K562 (cell line): ENCODE measurements around the gene SSBP1. TPM values are rescaled to one million over a fixed set of nuclear protein-coding genes. Genes with fewer than 3 reads are reported as not detected.

ENCODE experiments used
- E2F1 ChIP-seq: sonication (generic); formaldehyde crosslinking; IDR thresholded peaks from 2 replicates; pipeline ENCODE4 v1.8.1; 2023; ENCODE audit warnings: mild to moderate bottlenecking, missing genetic modification reagents, moderate library complexity
- ELK1 ChIP-seq: sonication (generic); formaldehyde crosslinking; IDR thresholded peaks from 2 replicates; pipeline ENCODE4 v1.8.1; 2022; ENCODE audit warnings: missing genetic modification reagents
- ESRRA ChIP-seq: fragments of 450-650 bp; IDR thresholded peaks from 2 replicates; pipeline ENCODE4 v1.6.1; 2014; ENCODE audit warnings: low read depth, mild to moderate bottlenecking, moderate library complexity, borderline replicate concordance
- HDAC3 ChIP-seq: fragments of 450-650 bp; IDR thresholded peaks from 2 replicates; pipeline ENCODE4 v1.6.1; 2018; ENCODE audit warnings: borderline replicate concordance, mild to moderate bottlenecking, moderate library complexity; ENCODE audit not compliant: partially characterized antibody
- KDM4B ChIP-seq, 2 experiments: fragments of 450-650 bp in 1 of 2; sonication (generic) in 1 of 2; IDR thresholded peaks; 2 replicates each; pipeline ENCODE4 v1.6.1; 2016 to 2017; ENCODE audit warnings: borderline replicate concordance in 2 of 2, antibody characterized with exemption in 1 of 2, low read depth in 1 of 2, mild to moderate bottlenecking in 1 of 2
- KHSRP ChIP-seq: fragments of 450-650 bp; IDR thresholded peaks from 2 replicates; pipeline ENCODE4 v1.6.1; 2017
- KLF6 ChIP-seq: fragments of 250-450 bp; sonication (Bioruptor Pico); IDR thresholded peaks from 2 replicates; pipeline ENCODE4 v1.4.0; 2020; ENCODE audit warnings: mild to moderate bottlenecking, moderate library complexity, borderline replicate concordance
- LARP7 ChIP-seq: fragments of 450-650 bp; IDR thresholded peaks from 2 replicates; pipeline ENCODE4 v1.6.1; 2016
- MCM3 ChIP-seq: fragments of 450-650 bp; IDR thresholded peaks from 2 replicates; pipeline ENCODE4 v1.6.1; 2016
- MCM7 ChIP-seq, 2 experiments: fragments of 450-650 bp; IDR thresholded peaks; 2 replicates each; pipeline ENCODE4 v1.6.1; 2016 to 2018
- MTA1 ChIP-seq: fragments of 450-650 bp; IDR thresholded peaks from 2 replicates; pipeline ENCODE4 v1.6.1; 2017; ENCODE audit warnings: borderline replicate concordance
- NR4A1 ChIP-seq, 2 experiments: fragments of 250-450 bp in 1 of 2; fragments of 450-650 bp in 1 of 2; sonication (Bioruptor Pico) in 1 of 2; IDR thresholded peaks; 2 replicates each; pipeline versions ENCODE4 v1.4.0 to v1.6.1; 2016 to 2020; ENCODE audit warnings: mild to moderate bottlenecking in 2 of 2, missing compliant biosample characterization in 1 of 2, missing genetic modification characterization in 1 of 2, moderate library complexity in 1 of 2
- PCBP1 ChIP-seq: fragments of 200-400 bp; formaldehyde crosslinking; IDR thresholded peaks from 2 replicates; pipeline ENCODE4 v1.6.1; 2018; ENCODE audit warnings: mild to moderate bottlenecking, low read depth, low read length; ENCODE audit not compliant: poor library complexity, severe bottlenecking
- PRDM10 ChIP-seq: fragments of 450-650 bp; IDR thresholded peaks from 2 replicates; pipeline ENCODE4 v1.6.1; 2018; ENCODE audit not compliant: partially characterized antibody
- SRSF9 ChIP-seq: fragments of 200-400 bp; formaldehyde crosslinking; IDR thresholded peaks from 2 replicates; pipeline ENCODE4 v1.6.1; 2017; ENCODE audit warnings: low read depth, low read length, borderline replicate concordance
- TGIF2 ChIP-seq: sonication (generic); formaldehyde crosslinking; IDR thresholded peaks from 2 replicates; pipeline ENCODE4 v1.8.1; 2022; ENCODE audit warnings: mild to moderate bottlenecking, missing genetic modification reagents, moderate library complexity
- TSHZ1 ChIP-seq: fragments of 250-450 bp; sonication (Bioruptor Pico); IDR thresholded peaks from 2 replicates; pipeline ENCODE4 v1.4.0; 2020; ENCODE audit warnings: mild to moderate bottlenecking, moderate library complexity
- ZNF583 ChIP-seq: fragments of 250-450 bp; sonication (Bioruptor Pico); IDR thresholded peaks from 2 replicates; pipeline ENCODE4 v1.4.0; 2020
- polyA plus RNA-seq, 8 experiments: library from polyadenylated mRNA; depleted of rRNA in 4 of 8; stranded (reverse) in 5 of 8; unstranded in 3 of 8; fragments of >200 nt; fragmentation: Nextera tagmentation in 2 of 8; fragmentation: Illumina TruSeq in 1 of 8; extraction: Ambion mirVana in 2 of 8; extraction: Trizol in 1 of 8; gene quantifications; 2 replicates each; pipeline versions ENCODE4 v1.2.1 to v1.2.3, GENCODE V29; 2011 to 2014; ENCODE audit warnings: inconsistent platforms in 1 of 8, missing spikeins in 1 of 8
- total RNA-seq, 7 experiments: library from RNA; depleted of rRNA in 6 of 7; stranded (reverse); fragments of >200 nt in 6 of 7; fragmentation: Illumina TruSeq in 2 of 7; extraction: Trizol in 2 of 7; gene quantifications; 2 replicates each; pipeline versions ENCODE4 v1.2.1 to v1.2.3, GENCODE V29; 2011 to 2021; ENCODE audit warnings: low replicate concordance in 1 of 7

Gene SSBP1
- total and polyA plus RNA-seq, 9 of the 15 experiments (the other 6 are each of a cell fraction or from before 2014, with no cell fraction given) = 404 to 1,996 (median 835) TPM

- TF ChIP-seq KLF6 (CRISPR knock-in tag) (0 out of 2 replicates have a peak, but pooled peaks have one; percentile 53), NR4A1 (CRISPR knock-in tag; IDR thresholded peaks at IDR 0.05) (peak; percentile 96; the same call in 1 of the 2 replicates), NR4A1 (tag; IDR thresholded peaks at IDR 0.05) (peak; percentile 75; the same call in 1 of the 2 replicates), SRSF9 (no peak), ZNF583 (CRISPR knock-in tag) (peak; percentile 81; the same call in 1 of the 2 replicates), TGIF2 (CRISPR knock-in tag) (0 out of 2 replicates have a peak, but pooled peaks have one; percentile 75), MCM7 (IDR thresholded peaks at IDR 0.05) (no peak; a peak in 1 of 4 replicates), MTA1 (peak; percentile 98), E2F1 (CRISPR knock-in tag) (peak; percentile 94), HDAC3 (peak; percentile 77), KHSRP (peak; percentile 69), TSHZ1 (CRISPR knock-in tag) (no peak), MCM3 (no peak), PRDM10 (peak; percentile 88), LARP7 (peak; percentile 97), ESRRA (peak; percentile 74), PCBP1 (no peak), KDM4B (IDR thresholded peaks at IDR 0.05; ENCODE audit: borderline replicate concordance in 2 of 2, low read depth in 1 of 2) (peak in 1 of 2 experiments; percentile 98; a peak in 2 of 4 replicates), ELK1 (CRISPR knock-in tag) (no peak)
Observed at GRCh38 chr7:141737836-141738591, at the start of gene SSBP1 (continued).
